ENCODE results near the gene ORC2. TPM values are rescaled to one million over a fixed set of nuclear protein-coding genes. Genes with fewer than 3 reads are reported as not detected.
"Not testable (repeated sequence)": the region's sequence is repeated elsewhere in the genome, so short reads cannot be mapped to it uniquely, and the experiment has no call there.

ORC2 gene
- polyA plus RNA-seq, 2 of the 4 experiments (the other 2 are of a cell fraction) = 20.9 to 24.5 TPM

DNA sequence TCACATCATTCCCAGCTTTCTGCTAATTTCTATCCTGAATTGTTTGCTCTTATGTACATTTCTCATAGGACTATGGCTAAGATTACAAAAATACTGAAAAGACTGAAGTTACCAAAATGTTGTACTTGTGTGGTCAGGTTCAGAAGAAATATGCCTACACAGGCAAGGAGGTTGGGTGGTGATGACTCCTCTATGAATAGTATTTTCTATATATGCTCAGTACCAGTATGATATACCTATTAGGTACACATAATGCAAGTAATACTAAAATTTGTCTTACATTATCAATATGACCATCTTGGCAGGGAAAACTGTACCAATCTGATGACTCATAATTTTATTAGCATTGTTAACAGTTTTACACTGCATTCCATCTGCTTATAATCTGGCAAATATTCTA is 12.2 kb upstream of the ORC2 start:
- 0 out of 3 replicates have a peak, but pooled peaks cover 6% of the 10 kb centered on the region for H3K4me1 ChIP-seq
- no peak for FAIRE-seq

DNA sequence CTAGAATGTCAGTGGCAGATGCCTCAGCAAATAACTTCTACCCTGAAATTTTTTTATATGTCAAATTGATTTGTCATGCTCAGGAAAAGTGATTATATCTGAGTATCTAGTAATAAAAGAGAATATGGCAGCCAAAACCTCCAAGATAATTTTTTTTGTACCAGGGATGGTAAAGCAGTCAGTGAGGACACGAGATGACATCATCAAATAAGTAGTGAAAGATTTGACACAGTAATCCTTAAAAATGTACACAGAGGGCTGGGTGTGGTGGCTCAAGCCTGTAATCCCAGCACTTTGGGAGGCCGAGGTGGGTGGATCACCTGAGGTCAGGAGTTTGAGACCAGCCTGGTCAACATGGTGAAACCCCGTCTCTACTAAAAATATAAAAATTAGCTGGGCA is 6.6 kb upstream of the ORC2 start:
- H3K4me2 ChIP-seq; H3K4me3 ChIP-seq; FAIRE-seq; ATAC-seq; H3K9me3 ChIP-seq; H3K27ac ChIP-seq; DNase-seq (ENCODE audit: low read depth in 1 of 2, low spot score in 1 of 2); POLR2A ChIA-PET: not testable (repeated sequence)
- WGBS (ENCODE audit: missing lambda C conversion rate) = 86% methylated on average over 3 of the region's 3 CpGs
- CTCF ChIA-PET = interaction anchor here (0.6 to 1.0 kb wide), 2 partner anchors 17 to 101 kb away, joined by 3 to 5 read pairs; partner anchors contain the start of gene HYCC2
- H3K4me1 ChIP-seq = peaks cover 28% of the 10 kb centered on the region

More for the DNA sequence above, 12.2 kb upstream of the ORC2 start:
- ATAC-seq (no peak), DNase-seq (ENCODE audit: low read depth in 1 of 2, low spot score in 1 of 2) (no peak)
- H3K27ac ChIP-seq = no peak overlapping the region
- TF ChIP-seq FOSL2 (IDR thresholded peaks at IDR 0.05) (no peak), FOSL2 (CRISPR knock-in tag; IDR thresholded peaks at IDR 0.05) (peak; percentile 42; the same call in 1 of the 2 replicates), ZFP36 (IDR thresholded peaks at IDR 0.05; ENCODE audit: borderline replicate concordance, partially characterized antibody) (no peak)
- CTCF ChIA-PET = interaction anchor here (0.6 to 4.3 kb wide), 2 partner anchors 11 to 77 kb away, joined by 3 to 30 read pairs; partner anchors contain the start of gene ORC2
- H3K9me3 ChIP-seq = no peaks in the 10 kb centered on the region
- POLR2A ChIA-PET = no interaction called here
- H3K4me2 ChIP-seq = no peak overlapping the region
- no peak overlapping the region for H3K4me3 ChIP-seq

DNA sequence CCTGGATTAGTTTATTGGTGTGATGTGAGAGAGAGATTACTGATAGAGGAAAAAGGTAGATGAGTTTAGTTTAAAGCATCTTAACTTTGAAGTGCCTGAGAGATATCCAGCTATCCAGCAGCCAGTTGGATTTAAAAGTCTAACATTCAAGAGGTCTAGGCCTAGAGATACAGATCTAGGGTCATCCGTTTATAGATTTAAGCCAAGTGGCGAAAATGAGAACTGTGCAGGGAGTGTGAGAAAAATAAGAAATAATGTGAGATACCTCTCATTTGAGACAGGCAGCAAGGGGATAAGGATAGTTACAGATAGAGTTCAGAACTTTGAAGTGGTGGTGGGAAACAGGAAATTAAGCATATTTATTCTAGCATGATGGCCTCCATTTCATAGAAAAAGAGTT is 5.3 kb upstream of the ORC2 start:
- TF ChIP-seq ZSCAN20 (CRISPR knock-in tag; IDR thresholded peaks at IDR 0.05) (no peak), NFE2L2 (conservative IDR thresholded peaks at IDR 0.05; ENCODE audit: low read length) (no peak), EP300 (IDR thresholded peaks at IDR 0.05) (no peak), CHD2 (IDR thresholded peaks at IDR 0.05; ENCODE audit: low read length, partially characterized antibody) (no peak), CBX2 (IDR thresholded peaks at IDR 0.05; ENCODE audit: borderline replicate concordance, low read depth) (no peak), FOXS1 (CRISPR knock-in tag; IDR thresholded peaks at IDR 0.05) (no peak), RAD21 (conservative IDR thresholded peaks at IDR 0.05 in 1 of 2, IDR thresholded peaks at IDR 0.05 in 1 of 2) (no peak), KDM1A (IDR thresholded peaks at IDR 0.05; ENCODE audit: low read depth) (no peak), ESRRA (IDR thresholded peaks at IDR 0.05; ENCODE audit: borderline replicate concordance, low read length) (no peak)
- TF ChIP-seq, protein P1, sequence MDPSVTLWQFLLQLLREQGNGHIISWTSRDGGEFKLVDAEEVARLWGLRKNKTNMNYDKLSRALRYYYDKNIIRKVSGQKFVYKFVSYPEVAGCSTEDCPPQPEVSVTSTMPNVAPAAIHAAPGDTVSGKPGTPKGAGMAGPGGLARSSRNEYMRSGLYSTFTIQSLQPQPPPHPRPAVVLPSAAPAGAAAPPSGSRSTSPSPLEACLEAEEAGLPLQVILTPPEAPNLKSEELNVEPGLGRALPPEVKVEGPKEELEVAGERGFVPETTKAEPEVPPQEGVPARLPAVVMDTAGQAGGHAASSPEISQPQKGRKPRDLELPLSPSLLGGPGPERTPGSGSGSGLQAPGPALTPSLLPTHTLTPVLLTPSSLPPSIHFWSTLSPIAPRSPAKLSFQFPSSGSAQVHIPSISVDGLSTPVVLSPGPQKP (IDR thresholded peaks at IDR 0.05; ENCODE audit: low read depth, low read length) = no peak
- TF ChIP-seq, protein P2, sequence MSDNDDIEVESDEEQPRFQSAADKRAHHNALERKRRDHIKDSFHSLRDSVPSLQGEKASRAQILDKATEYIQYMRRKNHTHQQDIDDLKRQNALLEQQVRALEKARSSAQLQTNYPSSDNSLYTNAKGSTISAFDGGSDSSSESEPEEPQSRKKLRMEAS (IDR thresholded peaks at IDR 0.05) = no peak
- TF ChIP-seq, protein P3, sequence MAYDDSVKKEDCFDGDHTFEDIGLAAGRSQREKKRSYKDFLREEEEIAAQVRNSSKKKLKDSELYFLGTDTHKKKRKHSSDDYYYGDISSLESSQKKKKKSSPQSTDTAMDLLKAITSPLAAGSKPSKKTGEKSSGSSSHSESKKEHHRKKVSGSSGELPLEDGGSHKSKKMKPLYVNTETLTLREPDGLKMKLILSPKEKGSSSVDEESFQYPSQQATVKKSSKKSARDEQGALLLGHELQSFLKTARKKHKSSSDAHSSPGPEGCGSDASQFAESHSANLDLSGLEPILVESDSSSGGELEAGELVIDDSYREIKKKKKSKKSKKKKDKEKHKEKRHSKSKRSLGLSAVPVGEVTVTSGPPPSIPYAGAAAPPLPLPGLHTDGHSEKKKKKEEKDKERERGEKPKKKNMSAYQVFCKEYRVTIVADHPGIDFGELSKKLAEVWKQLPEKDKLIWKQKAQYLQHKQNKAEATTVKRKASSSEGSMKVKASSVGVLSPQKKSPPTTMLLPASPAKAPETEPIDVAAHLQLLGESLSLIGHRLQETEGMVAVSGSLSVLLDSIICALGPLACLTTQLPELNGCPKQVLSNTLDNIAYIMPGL (CRISPR knock-in tag; IDR thresholded peaks at IDR 0.05; ENCODE audit: borderline replicate concordance) = no peak
- H3K4me3 ChIP-seq = no peak overlapping the region
- ChIA-PET CTCF (interaction anchor here (0.6 to 0.9 kb wide), 2 partner anchors 8 to 85 kb away, joined by 3 to 6 read pairs; no protein-coding TSS in a partner anchor), POLR2A (no interaction called here)
- peak in 1 of 2 experiments; percentile 10 for DNase-seq (ENCODE audit: low read depth in 1 of 2, low spot score in 1 of 2)
- peak; percentile 54 to 64; a peak in 3 of 6 replicates for ATAC-seq
- WGBS (ENCODE audit: missing lambda C conversion rate) = 86% methylated on average over 2 of the region's 2 CpGs
- no peak overlapping the region; a peak in 1 of 6 replicates for H3K27ac ChIP-seq
- peaks cover 34% of the 10 kb centered on the region for H3K4me1 ChIP-seq
- H3K9me3 ChIP-seq = no peaks in the 10 kb centered on the region
- FAIRE-seq = no peak
- H3K4me2 ChIP-seq = no peak overlapping the region; the same call in 2 of the 3 replicates

DNA sequence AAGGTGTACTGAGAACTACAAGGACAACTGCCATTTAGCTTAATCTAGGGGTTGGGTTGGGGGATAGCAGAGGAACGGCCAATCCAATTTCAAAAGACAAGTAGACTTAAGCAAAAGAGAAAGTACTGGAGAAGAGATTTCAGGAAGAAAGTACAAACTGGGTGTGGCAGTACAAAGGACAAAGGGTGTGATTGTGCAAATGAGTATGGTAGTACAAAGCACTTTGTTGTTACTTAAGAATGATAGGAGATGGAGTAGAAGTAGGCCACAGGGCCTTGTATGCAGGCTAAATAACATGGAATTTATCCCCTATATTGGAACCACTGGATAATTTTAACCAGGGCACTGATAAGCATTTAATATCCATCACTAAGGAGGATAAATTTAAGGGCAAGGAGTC is 4.7 kb upstream of the ORC2 start:
- CTCF ChIA-PET = interaction anchor here (1.0 kb wide), 2 partner anchors 31 to 101 kb away, joined by 3 read pairs; no protein-coding TSS in a partner anchor
- TF ChIP-seq, protein P4, sequence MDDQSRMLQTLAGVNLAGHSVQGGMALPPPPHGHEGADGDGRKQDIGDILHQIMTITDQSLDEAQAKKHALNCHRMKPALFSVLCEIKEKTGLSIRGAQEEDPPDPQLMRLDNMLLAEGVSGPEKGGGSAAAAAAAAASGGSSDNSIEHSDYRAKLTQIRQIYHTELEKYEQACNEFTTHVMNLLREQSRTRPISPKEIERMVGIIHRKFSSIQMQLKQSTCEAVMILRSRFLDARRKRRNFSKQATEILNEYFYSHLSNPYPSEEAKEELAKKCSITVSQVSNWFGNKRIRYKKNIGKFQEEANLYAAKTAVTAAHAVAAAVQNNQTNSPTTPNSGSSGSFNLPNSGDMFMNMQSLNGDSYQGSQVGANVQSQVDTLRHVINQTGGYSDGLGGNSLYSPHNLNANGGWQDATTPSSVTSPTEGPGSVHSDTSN (IDR thresholded peaks at IDR 0.05) = no peak
- TF ChIP-seq NPAS2 (CRISPR knock-in tag; IDR thresholded peaks at IDR 0.05; ENCODE audit: borderline replicate concordance) (no peak), PHF8 (IDR thresholded peaks at IDR 0.05; ENCODE audit: borderline replicate concordance, low read depth) (no peak), JUNB (IDR thresholded peaks at IDR 0.05) (no peak), EHF (CRISPR knock-in tag; IDR thresholded peaks at IDR 0.05) (no peak), CHD4 (IDR thresholded peaks at IDR 0.05; ENCODE audit: borderline replicate concordance) (no peak), TP53 (CRISPR knock-in tag; IDR thresholded peaks at IDR 0.05) (no peak), RFX5 (IDR thresholded peaks at IDR 0.05) (no peak), ZC3H11A (IDR thresholded peaks at IDR 0.05) (no peak), RNF2 (IDR thresholded peaks at IDR 0.05; ENCODE audit: borderline replicate concordance, low read depth) (no peak)
- TF ChIP-seq, protein P5, sequence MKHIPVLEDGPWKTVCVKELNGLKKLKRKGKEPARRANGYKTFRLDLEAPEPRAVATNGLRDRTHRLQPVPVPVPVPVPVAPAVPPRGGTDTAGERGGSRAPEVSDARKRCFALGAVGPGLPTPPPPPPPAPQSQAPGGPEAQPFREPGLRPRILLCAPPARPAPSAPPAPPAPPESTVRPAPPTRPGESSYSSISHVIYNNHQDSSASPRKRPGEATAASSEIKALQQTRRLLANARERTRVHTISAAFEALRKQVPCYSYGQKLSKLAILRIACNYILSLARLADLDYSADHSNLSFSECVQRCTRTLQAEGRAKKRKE (CRISPR knock-in tag; IDR thresholded peaks at IDR 0.05; ENCODE audit: low read depth) = no peak

More for the DNA sequence above, 4.7 kb upstream of the ORC2 start:
- ATAC-seq (no peak), DNase-seq (ENCODE audit: low read depth in 1 of 2, low spot score in 1 of 2) (peak in 1 of 2 experiments; percentile 32), FAIRE-seq (no peak)
- WGBS (ENCODE audit: missing lambda C conversion rate) = 85% methylated on average over 1 of the region's 1 CpG
- H3K4me2 ChIP-seq = peak overlapping the region; percentile 49; the same call in 2 of the 3 replicates
- no peak overlapping the region for H3K4me3 ChIP-seq
- H3K4me1 ChIP-seq = peaks cover 34% of the 10 kb centered on the region
- peak overlapping the region; percentile 37 to 49; a peak in 3 of 6 replicates for H3K27ac ChIP-seq
- POLR2A ChIA-PET = no interaction called here
- H3K9me3 ChIP-seq = no peaks in the 10 kb centered on the region
